HEK293T (cell line): ENCODE measurements around the gene ZNF236.

ENCODE experiments used
- BHLHE40 ChIP-seq: fragments of 450-650 bp; IDR thresholded peaks from 2 replicates; pipeline ENCODE4 v1.6.1; 2016; ENCODE audit warnings: mild to moderate bottlenecking, moderate library complexity, borderline replicate concordance
- FOXM1 ChIP-seq: fragments of 450-650 bp; IDR thresholded peaks from 2 replicates; pipeline ENCODE4 v1.6.1; 2017; ENCODE audit warnings: mild to moderate bottlenecking, borderline replicate concordance

- TF ChIP-seq BHLHE40 (no peak), FOXM1 (no peak)
Measured at GRCh38 chr18:76995896-76996295, 173.5 kb downstream of the ZNF236 start.
